ENCODE measurements around the gene ASAP3.

Gene ASAP3

DNA sequence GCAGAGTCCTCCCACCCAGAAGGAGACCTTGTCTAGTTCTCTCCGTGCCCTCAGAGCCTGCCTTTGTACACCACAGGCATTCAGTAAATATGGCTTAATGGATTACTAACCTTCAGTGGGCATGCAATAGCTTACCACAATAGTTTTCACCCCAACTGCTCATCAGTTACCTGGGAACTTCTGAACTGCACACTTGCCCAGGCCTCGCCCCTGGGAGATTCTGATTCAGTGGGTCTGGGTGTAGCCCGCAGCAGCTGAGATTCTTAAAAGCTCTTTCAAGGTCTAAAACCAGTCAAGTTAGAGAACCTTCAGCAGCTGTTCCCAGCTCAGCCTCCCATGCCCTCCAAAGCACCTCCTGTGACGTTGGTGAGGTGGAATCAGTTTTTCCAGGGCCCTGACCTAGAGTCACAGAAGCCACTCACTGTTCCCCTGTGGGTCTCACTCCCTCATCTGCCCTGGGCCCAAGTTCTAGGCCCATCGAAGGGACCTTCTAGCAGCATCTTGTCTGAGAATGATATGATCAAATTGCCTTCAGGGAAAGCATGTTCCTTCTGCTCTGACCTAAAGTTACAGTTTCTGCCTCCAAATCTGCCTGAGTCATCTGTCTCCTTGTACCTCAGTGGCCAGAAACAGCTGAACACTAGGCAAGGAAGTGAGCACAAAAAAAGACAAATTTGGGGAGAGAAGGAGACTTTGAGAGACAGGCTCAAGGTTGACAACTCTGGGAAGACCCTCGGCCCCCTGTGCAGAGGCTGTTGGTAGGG lies 10.8 kb downstream of the ASAP3 start:
- Histone ChIP-seq H3K27me3 (ENCODE audit: control insufficient read depth, insufficient read depth, low read length) (no peaks in the 10 kb centered on the region), H3K27ac (ENCODE audit: low read depth, low read length) (no peak overlapping the region), H3K4me3 (ENCODE audit: low read depth, low read length) (no peak overlapping the region), H3K9ac (ENCODE audit: low read length) (no peak overlapping the region), H3K36me3 (ENCODE audit: control insufficient read depth, insufficient read depth, low read length) (peaks cover 4% of the 10 kb centered on the region; the same call in 1 of the 2 replicates), H3K4me1 (ENCODE audit: control insufficient read depth, insufficient read depth, low read length) (no peaks in the 10 kb centered on the region), H3K9me3 (ENCODE audit: control insufficient read depth, insufficient read depth, low read depth, low read length) (no peaks in the 10 kb centered on the region)

DNA sequence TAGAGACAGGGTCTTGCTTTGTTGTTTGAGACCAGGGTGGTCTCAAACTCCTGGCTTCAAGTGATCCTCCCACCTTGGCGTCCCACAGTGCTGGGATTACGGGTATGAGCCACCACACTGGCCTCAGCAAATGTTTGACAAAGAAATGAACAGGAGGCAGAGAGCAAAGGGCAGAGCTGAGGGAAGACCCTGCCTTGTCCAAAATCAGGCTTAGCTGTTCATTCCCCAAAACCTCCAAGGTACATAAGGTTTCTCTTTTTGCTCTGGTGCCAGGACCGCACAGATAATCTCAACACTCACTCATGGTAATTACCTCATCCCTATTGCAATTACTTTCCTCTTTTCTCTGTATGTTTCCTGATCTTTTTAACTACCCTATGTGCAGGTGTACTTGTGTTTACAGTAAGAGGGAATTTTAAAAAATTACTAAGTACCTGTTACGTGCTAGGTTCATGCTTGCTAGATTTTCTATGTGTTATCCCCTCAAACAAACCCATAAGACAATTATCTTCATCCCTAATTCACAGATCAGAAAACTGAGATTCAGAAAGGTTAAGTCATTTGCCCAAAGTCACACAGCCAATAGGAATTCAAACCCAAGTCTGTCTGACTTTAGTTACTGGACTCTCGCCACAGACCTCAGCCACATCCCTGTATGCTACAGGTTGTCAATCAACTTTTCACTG lies 11.5 kb downstream of the ASAP3 start:
- H3K9me3 ChIP-seq (ENCODE audit: control insufficient read depth, insufficient read depth, low read depth, low read length), result no peaks in the 10 kb centered on the region
- no peak overlapping the region for H3K4me3 ChIP-seq (ENCODE audit: low read depth, low read length)
- no peak overlapping the region for H3K9ac ChIP-seq (ENCODE audit: low read length)
- H3K36me3 ChIP-seq (ENCODE audit: control insufficient read depth, insufficient read depth, low read length), result peaks cover 3% of the 10 kb centered on the region; the same call in 1 of the 2 replicates
- no peaks in the 10 kb centered on the region for H3K27me3 ChIP-seq (ENCODE audit: control insufficient read depth, insufficient read depth, low read length)
- no peak overlapping the region for H3K27ac ChIP-seq (ENCODE audit: low read depth, low read length)
- no peaks in the 10 kb centered on the region for H3K4me1 ChIP-seq (ENCODE audit: control insufficient read depth, insufficient read depth, low read length)

DNA sequence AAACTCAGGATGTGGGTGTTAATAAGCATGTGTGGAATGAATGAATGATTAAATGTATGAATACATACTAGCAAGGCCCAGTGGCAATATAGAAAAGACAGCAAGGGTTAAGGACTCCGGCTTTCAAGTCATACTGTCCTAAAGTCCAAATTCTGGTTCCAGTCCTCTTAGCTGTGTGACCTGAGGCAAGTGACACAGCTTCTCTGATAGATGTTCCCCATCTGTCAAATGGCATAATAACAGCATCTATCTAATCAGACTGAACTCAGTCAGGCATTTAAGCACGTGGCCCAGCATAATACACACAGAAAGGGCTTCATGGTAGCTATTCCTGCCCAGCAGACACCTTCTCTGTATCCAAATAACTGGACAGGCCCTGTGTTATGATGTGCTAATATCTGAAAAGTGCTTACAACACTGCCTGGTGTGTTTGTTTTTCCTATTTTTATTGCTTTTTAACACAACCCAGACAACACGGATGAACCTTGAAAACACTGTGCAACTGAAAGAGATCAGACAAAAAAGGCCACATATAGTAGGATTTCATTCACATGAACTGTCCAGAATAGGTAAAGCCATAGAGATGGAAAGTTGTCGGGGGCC lies 12.4 kb downstream of the ASAP3 start:
- Histone ChIP-seq H3K9ac (ENCODE audit: low read length) (no peak overlapping the region), H3K36me3 (ENCODE audit: control insufficient read depth, insufficient read depth, low read length) (no peaks in the 10 kb centered on the region), H3K4me1 (ENCODE audit: control insufficient read depth, insufficient read depth, low read length) (no peaks in the 10 kb centered on the region), H3K4me3 (ENCODE audit: low read depth, low read length) (no peak overlapping the region), H3K27me3 (ENCODE audit: control insufficient read depth, insufficient read depth, low read length) (no peaks in the 10 kb centered on the region), H3K27ac (ENCODE audit: low read depth, low read length) (no peak overlapping the region), H3K9me3 (ENCODE audit: control insufficient read depth, insufficient read depth, low read depth, low read length) (no peaks in the 10 kb centered on the region)

DNA sequence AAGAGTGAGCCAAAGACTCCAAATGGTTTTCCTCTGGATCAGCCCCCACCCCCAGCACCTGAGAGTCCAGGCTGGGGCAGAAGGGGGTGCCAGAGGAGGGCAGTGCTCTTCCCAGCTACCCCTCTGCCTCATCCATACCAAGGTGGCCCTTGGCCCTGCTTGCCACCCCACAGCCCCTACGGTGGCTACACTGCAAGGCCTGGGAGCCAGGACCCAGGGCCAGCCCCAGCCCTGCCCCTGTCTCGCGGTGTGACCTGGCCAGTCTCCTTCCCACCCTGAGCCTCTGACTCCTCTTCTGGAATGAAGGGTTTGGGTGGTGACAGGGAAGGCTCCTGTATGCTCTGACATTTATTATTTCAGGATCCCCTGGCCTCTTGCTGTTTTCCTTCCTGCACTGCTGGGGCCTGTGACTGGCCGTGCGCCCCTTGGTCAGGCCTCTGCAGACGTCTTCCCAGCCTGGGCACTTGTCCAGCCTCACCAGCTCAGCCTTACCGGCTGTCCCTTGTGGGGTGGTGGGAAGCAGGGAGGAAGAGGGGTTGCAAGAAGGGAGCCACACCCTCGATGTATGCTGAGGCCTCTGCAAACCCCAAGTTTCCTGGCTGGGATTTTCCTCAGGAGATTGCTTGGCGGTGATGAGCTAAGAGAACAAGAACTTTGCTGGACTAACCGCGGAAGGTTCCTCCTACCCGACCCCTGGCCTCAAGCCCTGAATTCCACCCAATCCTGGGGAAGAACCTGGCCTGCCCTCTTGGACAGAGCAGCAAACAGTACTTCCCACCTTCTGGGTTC lies 13.5 kb downstream of the ASAP3 start:
- Histone ChIP-seq H3K4me1 (ENCODE audit: control insufficient read depth, insufficient read depth, low read length) (no peaks in the 10 kb centered on the region), H3K9me3 (ENCODE audit: control insufficient read depth, insufficient read depth, low read depth, low read length) (no peaks in the 10 kb centered on the region), H3K9ac (ENCODE audit: low read length) (no peak overlapping the region), H3K27ac (ENCODE audit: low read depth, low read length) (no peak overlapping the region), H3K36me3 (ENCODE audit: control insufficient read depth, insufficient read depth, low read length) (no peaks in the 10 kb centered on the region), H3K27me3 (ENCODE audit: control insufficient read depth, insufficient read depth, low read length) (no peaks in the 10 kb centered on the region), H3K4me3 (ENCODE audit: low read depth, low read length) (no peak overlapping the region)

DNA sequence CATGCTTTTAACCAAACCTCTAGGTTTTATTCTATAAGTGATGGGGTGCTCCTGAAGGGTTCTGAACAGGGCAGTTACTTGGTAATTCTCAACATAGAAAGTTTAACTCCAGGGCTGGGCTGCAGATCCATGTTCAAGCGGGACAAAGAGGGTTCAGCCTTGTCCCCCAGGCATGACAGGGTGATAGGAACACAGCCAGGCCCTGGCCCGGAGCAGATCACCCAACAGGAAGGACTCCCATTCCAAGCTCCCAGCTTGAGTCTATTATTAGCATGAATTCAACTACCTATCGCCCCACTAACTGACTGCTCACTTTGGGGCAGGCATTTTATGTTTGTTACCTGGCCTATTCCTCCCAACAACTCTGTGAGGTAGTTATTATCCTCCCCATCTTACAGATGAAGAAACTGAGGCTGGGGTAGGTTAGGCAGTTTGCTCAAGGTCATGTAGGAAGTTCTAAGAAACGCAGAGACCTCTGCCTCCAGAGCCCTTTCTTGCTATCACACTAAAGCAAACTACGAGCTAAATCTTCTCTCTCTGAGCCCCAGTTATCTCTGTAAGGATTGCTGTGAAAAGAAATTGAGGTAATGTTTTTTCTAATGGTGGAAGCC lies 14.5 kb downstream of the ASAP3 start:
- H3K4me1 ChIP-seq (ENCODE audit: control insufficient read depth, insufficient read depth, low read length), result no peaks in the 10 kb centered on the region
- H3K9ac ChIP-seq (ENCODE audit: low read length), result no peak overlapping the region
- H3K9me3 ChIP-seq (ENCODE audit: control insufficient read depth, insufficient read depth, low read depth, low read length), result no peaks in the 10 kb centered on the region
- H3K4me3 ChIP-seq (ENCODE audit: low read depth, low read length), result no peak overlapping the region
- H3K27ac ChIP-seq (ENCODE audit: low read depth, low read length), result no peak overlapping the region
- no peaks in the 10 kb centered on the region for H3K27me3 ChIP-seq (ENCODE audit: control insufficient read depth, insufficient read depth, low read length)
- no peaks in the 10 kb centered on the region for H3K36me3 ChIP-seq (ENCODE audit: control insufficient read depth, insufficient read depth, low read length)

DNA sequence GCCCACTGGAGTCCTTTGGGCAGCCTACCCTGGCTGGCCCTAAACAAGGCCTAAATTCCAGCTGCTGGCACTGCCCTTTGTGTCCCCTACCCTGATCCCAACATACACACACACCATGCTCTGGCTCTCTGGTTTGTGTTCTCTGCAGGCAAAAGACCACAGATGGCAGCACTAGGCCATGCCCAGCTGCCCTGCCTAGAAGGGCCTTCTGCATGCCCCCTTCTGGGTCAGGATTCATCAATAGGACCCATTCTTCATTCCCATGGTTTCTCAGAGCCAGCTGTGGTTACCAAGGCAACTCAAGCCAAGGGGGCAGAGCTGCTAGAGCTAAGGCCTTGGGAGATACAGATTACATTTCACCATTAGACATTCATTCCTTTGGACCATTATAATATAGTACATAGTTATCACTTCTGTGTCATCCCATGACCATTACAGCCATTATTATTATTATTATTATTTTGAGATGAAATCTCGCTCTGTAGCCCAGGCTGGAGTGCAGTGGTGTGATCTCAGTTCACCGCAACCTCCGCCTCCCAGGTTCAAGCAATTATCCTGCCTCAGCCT lies 17.5 kb downstream of the ASAP3 start:
- no peak overlapping the region for H3K9ac ChIP-seq (ENCODE audit: low read length)
- H3K4me3 ChIP-seq (ENCODE audit: low read depth, low read length), result no peak overlapping the region
- H3K4me1 ChIP-seq (ENCODE audit: control insufficient read depth, insufficient read depth, low read length), result no peaks in the 10 kb centered on the region
- no peaks in the 10 kb centered on the region for H3K9me3 ChIP-seq (ENCODE audit: control insufficient read depth, insufficient read depth, low read depth, low read length)
- no peaks in the 10 kb centered on the region for H3K27me3 ChIP-seq (ENCODE audit: control insufficient read depth, insufficient read depth, low read length)
- no peaks in the 10 kb centered on the region for H3K36me3 ChIP-seq (ENCODE audit: control insufficient read depth, insufficient read depth, low read length)
- H3K27ac ChIP-seq (ENCODE audit: low read depth, low read length), result no peak overlapping the region

DNA sequence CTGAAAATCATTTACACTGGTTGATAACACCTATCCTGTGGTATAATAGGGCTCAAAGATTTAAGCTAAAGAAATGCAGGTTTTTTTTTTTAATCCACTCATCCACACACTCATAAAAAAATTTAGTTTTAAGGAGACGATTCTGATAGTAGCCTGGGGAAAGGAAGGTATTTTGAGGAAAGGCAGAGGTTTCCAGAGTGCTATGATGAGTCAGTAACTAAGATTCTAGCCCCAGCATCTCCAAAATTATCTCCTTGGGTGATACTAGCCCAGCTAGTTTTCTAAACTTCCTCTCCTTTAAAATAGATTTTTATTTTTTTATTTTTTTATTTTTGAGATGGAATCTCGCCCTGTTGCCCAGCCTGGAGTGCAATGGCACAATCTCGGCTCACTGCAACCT lies 20.7 kb downstream of the ASAP3 start:
- no peak overlapping the region for H3K9ac ChIP-seq (ENCODE audit: low read length)
- no peaks in the 10 kb centered on the region for H3K27me3 ChIP-seq (ENCODE audit: control insufficient read depth, insufficient read depth, low read length)

DNA sequence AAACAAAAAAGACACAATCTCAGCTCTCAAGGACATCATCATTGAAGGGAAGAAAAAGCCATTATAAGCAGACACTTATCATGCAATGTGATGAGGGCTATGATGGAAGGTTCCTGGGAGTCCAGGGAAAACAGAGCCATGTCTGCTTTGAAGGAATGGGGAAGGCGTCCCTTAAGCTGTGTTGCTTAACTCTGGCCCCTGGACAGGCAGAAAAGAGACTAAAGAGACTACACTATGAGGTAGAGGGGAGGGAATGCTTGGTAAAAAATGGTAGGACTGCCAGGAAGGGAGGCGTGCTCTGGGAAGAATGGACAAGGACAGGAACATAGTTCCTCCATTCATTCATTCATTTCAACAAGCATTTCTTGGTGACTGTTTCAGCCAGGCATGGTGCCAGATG lies 21.2 kb downstream of the ASAP3 start:
- Histone ChIP-seq H3K4me3 (ENCODE audit: low read depth, low read length) (no peak overlapping the region), H3K36me3 (ENCODE audit: control insufficient read depth, insufficient read depth, low read length) (peaks cover 2% of the 10 kb centered on the region; the same call in 1 of the 2 replicates), H3K27ac (ENCODE audit: low read depth, low read length) (no peak overlapping the region), H3K27me3 (ENCODE audit: control insufficient read depth, insufficient read depth, low read length) (no peaks in the 10 kb centered on the region), H3K9ac (ENCODE audit: low read length) (no peak overlapping the region), H3K9me3 (ENCODE audit: control insufficient read depth, insufficient read depth, low read depth, low read length) (no peaks in the 10 kb centered on the region), H3K4me1 (ENCODE audit: control insufficient read depth, insufficient read depth, low read length) (no peaks in the 10 kb centered on the region)

More for the DNA sequence above, 20.7 kb downstream of the ASAP3 start:
- Histone ChIP-seq H3K4me1 (ENCODE audit: control insufficient read depth, insufficient read depth, low read length) (no peaks in the 10 kb centered on the region), H3K4me3 (ENCODE audit: low read depth, low read length) (no peak overlapping the region), H3K9me3 (ENCODE audit: control insufficient read depth, insufficient read depth, low read depth, low read length) (no peaks in the 10 kb centered on the region), H3K36me3 (ENCODE audit: control insufficient read depth, insufficient read depth, low read length) (no peaks in the 10 kb centered on the region), H3K27ac (ENCODE audit: low read depth, low read length) (no peak overlapping the region)

DNA sequence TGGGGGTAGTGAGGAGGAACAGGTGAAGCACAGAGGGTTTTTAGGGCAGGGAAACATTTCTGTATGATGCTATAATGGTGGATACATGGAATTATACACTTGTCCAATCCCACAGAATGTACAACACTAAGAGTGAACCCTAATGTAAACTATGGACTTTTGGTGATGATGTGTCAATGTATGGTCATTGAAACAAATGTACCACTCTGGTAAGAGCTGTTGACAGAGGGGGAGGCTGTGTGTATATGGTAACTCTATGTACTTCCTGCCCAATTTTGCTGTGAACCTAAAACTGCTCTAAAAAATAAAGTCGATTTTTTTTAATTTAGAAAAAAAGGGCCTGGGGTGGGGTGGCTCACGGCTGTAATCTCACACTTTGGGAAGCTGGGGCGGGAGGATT lies 22.9 kb downstream of the ASAP3 start:
- no peak overlapping the region for H3K9ac ChIP-seq (ENCODE audit: low read length)
- H3K36me3 ChIP-seq (ENCODE audit: control insufficient read depth, insufficient read depth, low read length), result peaks cover 11% of the 10 kb centered on the region
- H3K4me1 ChIP-seq (ENCODE audit: control insufficient read depth, insufficient read depth, low read length), result no peaks in the 10 kb centered on the region
- H3K4me3 ChIP-seq (ENCODE audit: low read depth, low read length), result no peak overlapping the region
- no peak overlapping the region for H3K27ac ChIP-seq (ENCODE audit: low read depth, low read length)
- H3K27me3 ChIP-seq (ENCODE audit: control insufficient read depth, insufficient read depth, low read length), result no peaks in the 10 kb centered on the region
- H3K9me3 ChIP-seq (ENCODE audit: control insufficient read depth, insufficient read depth, low read depth, low read length), result no peaks in the 10 kb centered on the region

DNA sequence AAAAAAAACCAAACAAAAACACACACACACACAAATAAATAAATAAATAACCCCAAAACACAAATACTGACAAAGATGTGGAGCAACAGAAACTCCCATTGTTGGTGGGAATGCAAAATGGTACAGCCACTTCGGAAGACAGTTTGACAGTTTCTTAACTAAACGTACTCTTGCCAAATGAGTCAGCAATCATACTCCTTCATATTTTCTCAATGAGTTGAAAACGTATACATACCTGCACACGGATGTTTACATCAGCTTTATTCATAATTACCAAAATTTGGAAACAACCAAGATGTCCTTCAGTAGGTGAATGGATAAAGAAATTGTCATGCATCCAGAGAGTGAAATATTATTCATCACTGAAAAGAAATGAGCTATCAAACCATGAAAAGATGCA lies 23.5 kb downstream of the ASAP3 start:
- Histone ChIP-seq H3K9ac (ENCODE audit: low read length) (no peak overlapping the region), H3K36me3 (ENCODE audit: control insufficient read depth, insufficient read depth, low read length) (peaks cover 16% of the 10 kb centered on the region), H3K27ac (ENCODE audit: low read depth, low read length) (no peak overlapping the region), H3K4me3 (ENCODE audit: low read depth, low read length) (no peak overlapping the region), H3K9me3 (ENCODE audit: control insufficient read depth, insufficient read depth, low read depth, low read length) (no peaks in the 10 kb centered on the region), H3K4me1 (ENCODE audit: control insufficient read depth, insufficient read depth, low read length) (no peaks in the 10 kb centered on the region), H3K27me3 (ENCODE audit: control insufficient read depth, insufficient read depth, low read length) (no peaks in the 10 kb centered on the region)
